HepG2 (cell line): Measurements from ENCODE around the gene DSTN. TPM values are rescaled to one million over a fixed set of nuclear protein-coding genes. Genes with fewer than 3 reads are reported as not detected.

ENCODE experiments used
- ATF7 ChIP-seq, 2 experiments: fragments of 450-650 bp in 1 of 2; sonication (generic) in 1 of 2; formaldehyde crosslinking in 1 of 2; IDR thresholded peaks; 2 replicates each; pipeline versions ENCODE4 v1.4.0 to v1.6.1; 2016 to 2020; ENCODE audit warnings: antibody characterized with exemption in 1 of 2, mild to moderate bottlenecking in 1 of 2, missing genetic modification reagents in 1 of 2
- CREM ChIP-seq, 2 experiments: sonication (generic) in 1 of 2; formaldehyde crosslinking in 1 of 2; IDR thresholded peaks; 2 replicates each; pipeline versions ENCODE4 v1.4.0 to v1.6.1; 2016 to 2020; ENCODE audit warnings: antibody characterized with exemption in 1 of 2, mild to moderate bottlenecking in 1 of 2, missing genetic modification reagents in 1 of 2
- EED ChIP-seq: sonication (generic); formaldehyde crosslinking; IDR thresholded peaks from 2 replicates; pipeline ENCODE4 v1.5.0; 2020; ENCODE audit warnings: mild to moderate bottlenecking, missing genetic modification reagents
- MATR3 ChIP-seq: sonication (generic); formaldehyde crosslinking; IDR thresholded peaks from 2 replicates; pipeline ENCODE4 v1.4.0; 2020; ENCODE audit warnings: missing genetic modification reagents
- MEIS1 ChIP-seq: sonication (generic); formaldehyde crosslinking; IDR thresholded peaks from 2 replicates; pipeline ENCODE4 v1.9.0; 2021; ENCODE audit warnings: mild to moderate bottlenecking, missing genetic modification reagents, moderate library complexity, borderline replicate concordance
- MTA1 ChIP-seq: sonication (generic); formaldehyde crosslinking; IDR thresholded peaks from 2 replicates; pipeline ENCODE4 v1.4.0; 2020; ENCODE audit warnings: missing genetic modification reagents, mild to moderate bottlenecking, borderline replicate concordance
- MXD1 ChIP-seq: sonication (generic); formaldehyde crosslinking; IDR thresholded peaks from 2 replicates; pipeline ENCODE4 v1.4.0; 2020; ENCODE audit warnings: mild to moderate bottlenecking, missing genetic modification reagents
- NFAT5 ChIP-seq: sonication (generic); formaldehyde crosslinking; IDR thresholded peaks from 2 replicates; pipeline ENCODE4 v1.4.0; 2020; ENCODE audit warnings: missing genetic modification reagents
- PAF1 ChIP-seq: IDR thresholded peaks from 2 replicates; pipeline ENCODE4 v1.6.1; 2016; ENCODE audit warnings: missing genetic modification reagents, missing compliant biosample characterization
- RARA ChIP-seq: IDR thresholded peaks from 2 replicates; pipeline ENCODE4 v1.6.1; 2016; ENCODE audit warnings: missing genetic modification reagents, missing compliant biosample characterization
- SP5 ChIP-seq: IDR thresholded peaks from 2 replicates; pipeline ENCODE4 v1.6.1; 2016; ENCODE audit warnings: low read depth, borderline replicate concordance
- ZFP36L1 ChIP-seq: sonication (generic); formaldehyde crosslinking; IDR thresholded peaks from 2 replicates; pipeline ENCODE4 v1.8.0; 2022; ENCODE audit warnings: mild to moderate bottlenecking, missing genetic modification reagents, moderate library complexity
- ZNF329 ChIP-seq: sonication (generic); formaldehyde crosslinking; IDR thresholded peaks from 2 replicates; pipeline ENCODE4 v1.9.0; 2021; ENCODE audit warnings: low read depth, mild to moderate bottlenecking, missing genetic modification reagents
- ZNF510 ChIP-seq: sonication (generic); formaldehyde crosslinking; IDR thresholded peaks from 2 replicates; pipeline ENCODE4 v1.4.0; 2020; ENCODE audit warnings: low read depth, mild to moderate bottlenecking, missing genetic modification reagents
- ZNF605 ChIP-seq: sonication (generic); formaldehyde crosslinking; IDR thresholded peaks from 2 replicates; pipeline ENCODE4 v1.8.0; 2022; ENCODE audit warnings: mild to moderate bottlenecking, missing genetic modification reagents
- ZNF687 ChIP-seq: sonication (generic); formaldehyde crosslinking; IDR thresholded peaks from 2 replicates; pipeline ENCODE4 v1.5.1; 2020; ENCODE audit warnings: mild to moderate bottlenecking, missing genetic modification reagents, moderate library complexity
- ZNF746 ChIP-seq: sonication (generic); formaldehyde crosslinking; IDR thresholded peaks from 2 replicates; pipeline ENCODE4 v1.8.0; 2022; ENCODE audit warnings: mild to moderate bottlenecking, missing genetic modification reagents
- ZNF768 ChIP-seq: sonication (generic); formaldehyde crosslinking; IDR thresholded peaks from 2 replicates; pipeline ENCODE4 v1.4.0; 2020; ENCODE audit warnings: missing genetic modification reagents
- ZNF883 ChIP-seq: sonication (generic); formaldehyde crosslinking; IDR thresholded peaks from 2 replicates; pipeline ENCODE4 v1.5.1; 2020; ENCODE audit warnings: mild to moderate bottlenecking, missing genetic modification reagents; ENCODE audit errors: not compliant biosample characterization
- polyA plus RNA-seq, 8 experiments: library from polyadenylated mRNA; depleted of rRNA in 3 of 8; stranded (reverse) in 7 of 8; unstranded in 1 of 8; fragments of >200 nt; fragmentation: Illumina TruSeq in 4 of 8; extraction: Trizol in 4 of 8; gene quantifications; 2 replicates each; pipeline versions ENCODE4 v1.2.1 to v1.2.3, GENCODE V29; 2011 to 2016; ENCODE audit warnings: low read depth in 4 of 8, missing spikeins in 1 of 8, mixed read lengths in 1 of 8; ENCODE audit not compliant: insufficient read depth in 1 of 8
- total RNA-seq, 5 experiments: library from RNA; depleted of rRNA; stranded (reverse); fragments of >200 nt; fragmentation: Illumina TruSeq; extraction: Trizol; gene quantifications; 2 replicates each; pipeline ENCODE4 v1.2.3, GENCODE V29; 2016; ENCODE audit warnings: low read depth in 1 of 5

Gene DSTN
- total and polyA plus RNA-seq, 2 of the 13 experiments (the other 11 are each of a cell fraction or from before 2014, with no cell fraction given), result 27.6 to 106 TPM

GRCh38 chr20:17642404-17643269, 72.8 kb downstream of the DSTN start (continued):
- TF ChIP-seq ZNF687 (CRISPR knock-in tag) (0 out of 2 replicates have a peak, but pooled peaks have one; percentile 8), MEIS1 (no peak), MXD1 (CRISPR knock-in tag) (0 out of 2 replicates have a peak, but pooled peaks have one; percentile 46), MATR3 (CRISPR knock-in tag) (no peak), PAF1 (CRISPR knock-in tag) (peak; percentile 15; the same call in 1 of the 2 replicates), ZNF510 (CRISPR knock-in tag) (no peak), NFAT5 (CRISPR knock-in tag) (0 out of 2 replicates have a peak, but pooled peaks have one; percentile 0), ATF7 (IDR thresholded peaks at IDR 0.05) (no peak), ATF7 (CRISPR knock-in tag; IDR thresholded peaks at IDR 0.05) (peak; percentile 69; the same call in 1 of the 2 replicates), ZNF746 (0 out of 2 replicates have a peak, but pooled peaks have one; percentile 48), ZNF768 (CRISPR knock-in tag) (0 out of 2 replicates have a peak, but pooled peaks have one; percentile 3), CREM (IDR thresholded peaks at IDR 0.05) (no peak), CREM (CRISPR knock-in tag; IDR thresholded peaks at IDR 0.05) (no peak), ZFP36L1 (CRISPR knock-in tag) (no peak), SP5 (no peak), ZNF883 (no peak), EED (CRISPR knock-in tag) (no peak), RARA (CRISPR knock-in tag) (no peak), ZNF329 (no peak), MTA1 (CRISPR knock-in tag) (0 out of 2 replicates have a peak, but pooled peaks have one; percentile 43), ZNF605 (CRISPR knock-in tag) (no peak)
